Left ventricle myocardium inferior (tissue), 1 donor: Measurements from ENCODE around the gene SHB. TPM values are rescaled to one million over a fixed set of nuclear protein-coding genes. Genes with fewer than 3 reads are reported as not detected.

Source experiments
- DNase-seq: peaks from one replicate; pipeline ENCODE4 v3.0.0-alpha.2; 2020
- H3K27ac ChIP-seq: fragments of 200-600 bp; replicated peaks from 2 replicates; pipeline ENCODE4 v1.8.0; 2021
- H3K27me3 ChIP-seq: fragments of 200-600 bp; 2 replicates; pipeline ENCODE4 v1.8.0; 2021; ENCODE audit warnings: low read depth
- H3K36me3 ChIP-seq: fragments of 200-600 bp; 2 replicates; pipeline ENCODE4 v1.8.0; 2021
- H3K4me1 ChIP-seq: fragments of 200-600 bp; 2 replicates; pipeline ENCODE4 v1.8.0; 2021
- H3K4me3 ChIP-seq: fragments of 200-600 bp; 2 replicates; pipeline ENCODE4 v1.8.0; 2021; ENCODE audit warnings: mild to moderate bottlenecking, moderate library complexity
- H3K9me3 ChIP-seq: fragments of 200-600 bp; replicated peaks from 2 replicates; pipeline ENCODE4 v1.8.0; 2021
- intact Hi-C: fragments of 100-400 bp; cut with micrococcal nuclease; formaldehyde crosslinking; loops from one replicate; pipeline ENCODE4 v1.11.0; 2022
- total RNA-seq: library from RNA; stranded (reverse); fragmentation: NEBNext Ultra II Directional; extraction: Animal tissue kit (Norgen Biotek cat#: 25700); gene quantifications from one replicate; pipeline ENCODE4 v1.2.1, GENCODE V29; 2021
- TF ChIP-seq, protein P1 (sequence below): fragments of 200-600 bp; IDR thresholded peaks from 2 replicates; pipeline ENCODE4 v1.8.0; 2021; ENCODE audit warnings: antibody characterized with exemption, mild to moderate bottlenecking, borderline replicate concordance
- donor health status: DM: no; HTN: yes; CAD: no; lungs with severe emphysema.

The SHB gene
- total RNA-seq, 1 donor from 2014 or later: 19.4 TPM

DNA sequence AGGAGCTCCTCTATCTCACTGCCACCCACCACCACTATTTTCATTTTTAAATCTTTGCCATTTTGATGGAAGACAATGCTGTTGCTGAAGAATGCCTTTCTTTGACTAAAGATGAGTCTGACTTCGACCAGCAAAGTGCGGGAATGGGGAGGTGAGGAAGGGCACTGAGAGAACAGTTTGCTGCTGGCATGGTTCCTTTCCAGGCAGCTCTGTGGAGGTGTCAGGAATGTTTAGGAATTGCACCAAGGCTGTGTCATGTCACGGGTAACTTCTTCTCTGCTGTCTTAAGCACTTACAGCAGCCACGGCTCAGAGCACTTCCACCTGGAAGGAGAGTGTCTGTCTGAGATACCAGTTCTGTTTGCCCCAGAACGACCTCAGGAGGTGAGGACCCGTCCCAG is 41.4 kb upstream of the SHB start:
- Histone ChIP-seq H3K4me3 (no peak overlapping the region), H3K4me1 (peaks cover 6% of the 10 kb centered on the region), H3K9me3 (no peaks in the 10 kb centered on the region), H3K27ac (no peak overlapping the region), H3K27me3 (peaks cover 8% of the 10 kb centered on the region), H3K36me3 (no peaks in the 10 kb centered on the region)
- intact Hi-C loops: no loop called here
- TF ChIP-seq, protein P1, sequence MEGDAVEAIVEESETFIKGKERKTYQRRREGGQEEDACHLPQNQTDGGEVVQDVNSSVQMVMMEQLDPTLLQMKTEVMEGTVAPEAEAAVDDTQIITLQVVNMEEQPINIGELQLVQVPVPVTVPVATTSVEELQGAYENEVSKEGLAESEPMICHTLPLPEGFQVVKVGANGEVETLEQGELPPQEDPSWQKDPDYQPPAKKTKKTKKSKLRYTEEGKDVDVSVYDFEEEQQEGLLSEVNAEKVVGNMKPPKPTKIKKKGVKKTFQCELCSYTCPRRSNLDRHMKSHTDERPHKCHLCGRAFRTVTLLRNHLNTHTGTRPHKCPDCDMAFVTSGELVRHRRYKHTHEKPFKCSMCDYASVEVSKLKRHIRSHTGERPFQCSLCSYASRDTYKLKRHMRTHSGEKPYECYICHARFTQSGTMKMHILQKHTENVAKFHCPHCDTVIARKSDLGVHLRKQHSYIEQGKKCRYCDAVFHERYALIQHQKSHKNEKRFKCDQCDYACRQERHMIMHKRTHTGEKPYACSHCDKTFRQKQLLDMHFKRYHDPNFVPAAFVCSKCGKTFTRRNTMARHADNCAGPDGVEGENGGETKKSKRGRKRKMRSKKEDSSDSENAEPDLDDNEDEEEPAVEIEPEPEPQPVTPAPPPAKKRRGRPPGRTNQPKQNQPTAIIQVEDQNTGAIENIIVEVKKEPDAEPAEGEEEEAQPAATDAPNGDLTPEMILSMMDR: no peak
- no peak for DNase-seq

DNA sequence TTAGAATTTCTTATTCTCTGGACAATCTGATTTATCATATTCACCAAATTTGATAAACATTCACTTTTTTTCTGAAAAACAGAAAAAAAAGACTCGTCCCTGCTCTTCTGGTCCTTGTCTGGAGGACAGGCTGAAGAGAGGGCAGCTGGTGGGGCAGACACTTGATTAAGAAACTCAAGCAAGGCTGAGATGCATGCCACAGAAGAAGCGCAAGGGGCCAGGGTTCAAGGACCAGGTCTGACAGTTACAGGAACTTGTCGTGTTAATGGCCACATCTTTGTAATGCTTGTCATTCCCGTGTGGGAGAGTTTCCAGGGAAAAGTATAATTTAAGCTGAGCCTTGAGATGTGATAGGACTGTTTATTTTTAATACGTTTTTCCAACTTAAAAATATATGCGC is 40.6 kb upstream of the SHB start:
- TF ChIP-seq, protein P1: no peak
- Histone ChIP-seq H3K27me3 (no peaks in the 10 kb centered on the region), H3K9me3 (no peaks in the 10 kb centered on the region), H3K36me3 (no peaks in the 10 kb centered on the region), H3K4me1 (peaks cover 6% of the 10 kb centered on the region), H3K4me3 (no peak overlapping the region), H3K27ac (no peak overlapping the region)
- no peak for DNase-seq
- intact Hi-C loops: no loop called here

DNA sequence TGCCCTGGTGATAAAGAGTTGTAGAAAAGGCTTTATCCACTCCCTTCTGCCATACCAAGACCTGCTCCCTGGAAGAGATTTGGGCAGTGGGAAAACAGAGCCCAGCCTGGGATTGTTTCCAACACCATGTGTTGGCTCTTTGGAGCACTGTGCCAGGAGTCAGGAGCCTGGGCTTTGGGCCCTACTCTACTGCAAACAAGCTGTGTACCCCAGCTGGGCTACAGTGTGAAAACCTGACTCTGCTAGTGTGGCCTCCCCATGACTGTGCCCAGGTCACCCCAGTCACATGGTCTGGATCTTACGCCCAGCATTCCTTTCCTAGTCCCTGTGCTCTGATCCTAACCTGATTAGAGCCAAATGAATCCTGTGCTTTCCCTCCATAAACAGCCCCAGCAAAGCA is 39.3 kb upstream of the SHB start:
- DNase-seq: no peak
- Histone ChIP-seq H3K9me3 (no peaks in the 10 kb centered on the region), H3K4me1 (peaks cover 6% of the 10 kb centered on the region), H3K27me3 (peaks cover 5% of the 10 kb centered on the region), H3K36me3 (no peaks in the 10 kb centered on the region), H3K4me3 (no peak overlapping the region), H3K27ac (no peak overlapping the region)
- TF ChIP-seq, protein P1: no peak
- intact Hi-C loops: no loop called here

DNA sequence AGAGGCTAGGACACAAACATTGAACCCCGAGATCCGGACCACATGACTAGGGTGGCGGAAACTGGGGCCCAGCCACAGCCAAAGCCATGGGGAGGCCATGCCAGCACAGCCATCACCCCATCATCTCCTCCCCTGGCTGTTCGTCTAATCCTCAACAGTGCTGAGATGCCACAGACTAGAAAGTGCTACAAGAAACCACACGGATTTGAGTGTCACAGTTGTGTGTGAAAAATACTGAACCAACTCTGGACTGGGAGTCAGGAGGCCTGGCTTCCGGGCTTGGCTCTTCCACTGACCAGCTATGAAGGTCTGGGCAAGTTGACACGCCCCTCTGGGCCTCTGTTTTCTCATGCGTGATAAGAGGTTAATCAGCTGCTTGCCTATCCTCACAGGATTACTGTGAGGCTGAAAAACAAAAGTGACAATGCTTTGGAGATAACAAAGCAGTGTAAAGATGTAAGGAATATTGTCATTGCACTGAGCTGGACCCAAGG is 38.8 kb upstream of the SHB start:
- Histone ChIP-seq H3K4me3 (no peak overlapping the region), H3K4me1 (peaks cover 6% of the 10 kb centered on the region), H3K27me3 (peaks cover 6% of the 10 kb centered on the region), H3K36me3 (no peaks in the 10 kb centered on the region), H3K27ac (no peak overlapping the region), H3K9me3 (no peaks in the 10 kb centered on the region)
- intact Hi-C loops: no loop called here
- no peak for DNase-seq
- TF ChIP-seq, protein P1: no peak

DNA sequence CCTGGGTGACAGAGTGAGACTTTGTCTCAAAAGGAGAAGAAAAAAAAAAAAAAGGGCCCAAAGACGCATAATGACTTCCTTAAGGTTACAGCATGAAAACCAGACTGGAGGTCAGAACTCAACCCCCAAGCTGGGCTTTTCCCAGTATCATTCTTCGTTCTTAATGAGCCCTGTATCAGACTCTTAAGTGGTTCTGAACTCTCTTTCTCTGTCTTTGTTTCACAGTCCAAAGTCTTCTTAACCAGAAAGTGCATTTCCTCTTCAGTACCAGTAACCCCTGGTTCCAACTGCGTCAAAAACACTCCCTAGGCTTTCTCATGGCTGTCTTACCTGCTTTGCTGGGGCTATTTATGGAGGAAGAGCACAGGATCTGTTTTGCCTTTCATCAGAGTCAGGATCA is 38.4 kb upstream of the SHB start:
- H3K4me1 ChIP-seq: peaks cover 6% of the 10 kb centered on the region
- no peaks in the 10 kb centered on the region for H3K9me3 ChIP-seq
- intact Hi-C loops: no loop called here
- TF ChIP-seq, protein P1: no peak
- no peak overlapping the region for H3K4me3 ChIP-seq
- H3K27me3 ChIP-seq: peaks cover 9% of the 10 kb centered on the region
- H3K36me3 ChIP-seq: no peaks in the 10 kb centered on the region
- H3K27ac ChIP-seq: no peak overlapping the region
- no peak for DNase-seq
